Effector CD8-positive, alpha-beta T cell (primary cell): ENCODE data around the gene GALNS.
A peak's percentile ranks its signal among the peaks of the same experiment; 100 is the strongest.
"Not testable (repeated sequence)": the region's sequence is repeated elsewhere in the genome, so short reads cannot be mapped to it uniquely, and the experiment has no call there.

Experiments
- DNase-seq: peaks from one replicate; lab custom pipeline; 2025; lab: John Stamatoyannopoulos, UW
- total RNA-seq, 4 experiments: gene quantifications; one replicate each; lab custom pipeline; 2026; lab: John Stamatoyannopoulos, UW

GALNS gene
- total RNA-seq: 43.2 to 59.1 (median 50.1) reads per million in 4 experiments

DNA sequence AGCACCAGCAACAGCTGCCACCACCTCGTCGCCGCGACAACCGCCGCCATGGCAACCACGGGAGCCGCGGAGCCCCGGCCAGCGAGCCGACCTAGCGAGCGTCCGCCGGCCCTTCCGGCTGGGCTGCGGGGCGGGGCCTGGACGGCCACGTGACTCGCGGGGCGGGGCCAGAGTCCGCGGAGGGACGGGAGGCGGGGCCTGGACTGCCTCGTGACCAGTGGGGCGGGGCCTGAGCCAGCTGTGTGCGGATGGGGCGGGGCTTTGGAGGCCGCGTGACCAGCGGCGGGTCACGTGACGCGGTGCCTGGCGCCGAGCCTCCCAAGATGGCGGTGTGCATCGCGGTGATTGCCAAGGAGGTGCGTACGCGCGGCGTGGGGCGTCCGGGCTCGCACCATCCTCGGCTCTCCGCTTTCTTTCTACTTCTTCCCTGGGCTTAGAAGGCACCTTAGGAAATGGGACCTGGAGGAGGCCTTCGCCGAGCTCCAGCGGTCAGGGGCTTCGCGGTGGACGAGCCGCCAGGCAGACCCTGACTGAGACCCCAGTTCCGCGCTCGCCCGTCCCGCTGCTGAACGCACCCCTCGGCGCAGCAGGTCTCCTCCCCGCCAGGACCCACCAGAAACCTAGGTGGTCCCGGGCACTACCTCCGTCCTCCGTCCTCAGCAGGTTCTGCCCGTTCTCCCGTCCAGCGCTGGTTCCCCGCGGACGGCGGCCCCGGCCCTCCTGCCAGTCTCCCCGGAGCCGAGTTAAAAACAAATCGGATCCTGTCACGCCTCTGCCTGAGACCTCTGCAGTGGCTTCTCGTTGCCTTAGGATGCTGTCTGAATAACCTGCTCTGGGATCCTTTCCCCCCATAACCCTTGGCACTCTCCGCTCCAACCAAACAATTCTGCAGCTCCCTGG lies at the start of gene GALNS, which contains the start of gene TRAPPC2L:
GALNS (minus strand) TSS at position 120 of the 900 bp plus-strand sequence; CDS start at position 50, 70 bp downstream.
TRAPPC2L (plus strand) TSS at position 300 of the 900 bp plus-strand sequence; CDS start at position 324, 24 bp downstream.
- peak; percentile 98 for DNase-seq

- no peak for DNase-seq
Measured at GRCh38 chr16:88906020-88906419, 49.3 kb upstream of the GALNS start.

DNA sequence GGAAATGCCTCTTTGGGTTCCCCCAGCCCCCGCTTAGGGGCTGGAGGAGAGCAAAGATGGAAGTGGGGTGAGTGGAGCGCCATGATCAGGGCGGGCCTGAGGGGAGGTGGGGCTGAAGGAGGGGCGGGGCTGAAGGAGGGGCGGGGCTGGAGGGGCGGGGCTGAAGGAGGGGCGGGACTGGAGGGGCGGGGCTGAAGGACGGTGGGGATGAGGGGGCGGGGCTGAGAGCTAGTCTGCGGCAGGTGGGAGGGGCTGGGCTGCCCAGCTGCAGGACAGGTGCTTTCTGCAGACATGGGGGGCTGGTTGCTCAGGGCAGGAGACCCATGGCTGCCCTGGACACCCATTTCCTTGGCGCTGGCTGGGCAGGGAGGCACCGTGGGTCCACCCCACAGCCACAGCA lies 48.8 kb upstream of the GALNS start:
- DNase-seq: no peak

DNA sequence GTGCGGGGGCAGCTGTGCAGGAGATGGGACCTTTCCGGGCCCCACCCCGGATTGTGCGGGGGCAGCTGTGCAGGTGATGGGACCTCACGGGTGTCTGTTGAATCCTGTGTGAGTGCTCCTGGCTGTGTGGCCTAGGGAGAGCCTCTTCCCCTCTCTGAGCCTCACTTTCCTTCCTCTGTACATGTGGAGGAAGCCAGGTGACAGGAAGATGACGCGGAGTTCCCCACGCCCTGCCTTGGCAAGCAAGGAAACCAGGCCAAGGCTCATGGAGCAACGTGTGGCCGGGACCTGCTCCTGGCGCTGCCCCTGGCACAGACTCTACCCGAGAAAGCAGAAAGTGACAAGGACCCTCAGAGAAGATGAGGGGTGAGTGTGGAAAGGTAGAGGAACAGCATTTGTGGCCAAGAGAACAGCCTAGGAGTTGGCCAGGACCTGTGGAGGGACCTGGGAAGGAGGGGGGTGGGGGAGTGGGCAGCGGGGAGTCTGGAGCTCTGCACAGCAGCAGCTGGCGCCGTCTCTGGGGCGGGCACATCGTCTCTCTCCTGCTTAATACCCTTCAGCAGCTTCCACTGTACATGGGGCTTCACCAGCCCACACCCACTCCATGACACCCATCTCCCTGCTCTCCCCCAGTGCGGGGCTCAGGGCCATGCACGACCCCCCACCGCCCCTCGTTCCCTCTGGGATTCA lies 48.1 kb upstream of the GALNS start:
- no peak for DNase-seq

GRCh38 chr16:88903267-88903666 lies 46.5 kb upstream of the GALNS start:
- no peak for DNase-seq

DNA sequence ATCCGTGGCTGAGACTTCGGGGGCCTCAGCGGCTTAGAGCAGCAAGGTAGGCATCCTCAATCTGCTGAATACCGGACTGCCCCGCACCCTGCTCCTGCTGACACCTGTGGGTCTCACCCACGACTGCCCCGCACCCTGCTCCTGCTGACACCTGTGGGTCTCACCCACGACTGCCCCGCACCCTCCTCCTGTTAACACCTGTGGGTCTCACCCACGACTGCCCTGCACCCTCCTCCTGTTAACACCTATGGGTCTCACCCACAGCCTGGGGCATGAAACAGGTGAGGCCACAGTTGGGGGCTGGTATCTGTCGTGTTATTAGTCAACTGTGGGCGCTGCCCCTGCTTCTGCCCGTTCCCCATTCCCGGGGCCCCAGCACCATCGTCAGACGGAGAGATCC lies 46.0 kb upstream of the GALNS start:
- DNase-seq: no peak

- DNase-seq: no peak
Measured at GRCh38 chr16:88901718-88902337, 45.1 kb upstream of the GALNS start.

DNA sequence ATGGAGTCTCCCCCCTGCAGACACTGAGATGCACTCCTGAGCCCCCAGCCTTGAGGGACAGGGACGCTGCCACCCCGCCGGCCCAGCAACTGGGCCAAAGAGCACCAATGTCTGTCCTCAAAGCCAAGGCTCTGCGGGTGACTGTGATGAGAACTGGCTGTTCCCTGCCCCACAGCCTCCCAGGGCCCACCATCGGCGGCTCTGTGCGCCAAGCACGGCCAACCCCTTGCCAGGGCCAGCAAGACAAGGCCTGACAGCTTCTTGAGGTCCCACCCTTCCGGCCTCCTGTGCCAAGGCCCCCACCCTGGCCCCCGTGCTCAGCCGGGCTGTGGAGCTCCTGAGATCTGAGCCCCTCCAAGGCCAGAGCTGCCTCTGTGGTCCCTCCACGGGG lies 43.9 kb upstream of the GALNS start:
- DNase-seq: no peak

GRCh38 chr16:88899901-88900661 lies 43.3 kb upstream of the GALNS start:
- no peak for DNase-seq

DNA sequence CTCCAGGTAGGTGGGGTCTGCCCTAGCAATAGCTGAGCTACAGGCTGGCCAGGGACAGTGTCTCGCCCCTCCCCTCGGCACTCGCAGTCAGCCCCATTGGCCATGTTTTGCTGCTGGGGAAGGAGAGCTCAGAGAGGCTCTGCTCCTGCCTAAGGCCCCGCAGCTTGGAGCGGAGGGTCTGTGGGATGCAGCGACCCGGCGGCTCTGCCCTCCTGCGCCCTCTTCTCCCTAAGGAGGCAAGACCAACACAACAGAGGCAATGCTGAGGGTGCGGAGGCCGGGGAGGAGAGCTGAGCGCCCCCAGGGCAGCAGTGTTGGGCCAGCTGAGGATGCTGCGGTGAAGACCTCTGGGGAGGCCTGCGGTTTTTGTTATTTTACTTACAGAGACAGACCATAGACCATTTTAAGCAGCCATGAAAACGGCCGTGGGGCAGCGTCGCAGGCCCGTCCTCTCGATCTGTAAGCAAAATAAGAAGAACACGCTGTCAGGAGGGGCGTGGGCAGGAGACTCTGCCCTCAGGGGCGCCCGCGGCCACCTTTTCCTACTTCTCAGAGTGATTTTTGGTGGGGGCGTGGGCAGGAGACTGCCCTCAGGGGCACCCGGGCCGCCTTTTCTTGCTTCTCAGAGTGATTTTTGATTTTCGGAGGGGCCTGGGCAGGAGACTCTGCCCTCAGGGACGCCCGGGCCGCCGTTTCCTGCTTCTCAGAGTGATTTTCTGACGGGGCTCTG lies 41.1 kb upstream of the GALNS start:
- DNase-seq: no peak

DNA sequence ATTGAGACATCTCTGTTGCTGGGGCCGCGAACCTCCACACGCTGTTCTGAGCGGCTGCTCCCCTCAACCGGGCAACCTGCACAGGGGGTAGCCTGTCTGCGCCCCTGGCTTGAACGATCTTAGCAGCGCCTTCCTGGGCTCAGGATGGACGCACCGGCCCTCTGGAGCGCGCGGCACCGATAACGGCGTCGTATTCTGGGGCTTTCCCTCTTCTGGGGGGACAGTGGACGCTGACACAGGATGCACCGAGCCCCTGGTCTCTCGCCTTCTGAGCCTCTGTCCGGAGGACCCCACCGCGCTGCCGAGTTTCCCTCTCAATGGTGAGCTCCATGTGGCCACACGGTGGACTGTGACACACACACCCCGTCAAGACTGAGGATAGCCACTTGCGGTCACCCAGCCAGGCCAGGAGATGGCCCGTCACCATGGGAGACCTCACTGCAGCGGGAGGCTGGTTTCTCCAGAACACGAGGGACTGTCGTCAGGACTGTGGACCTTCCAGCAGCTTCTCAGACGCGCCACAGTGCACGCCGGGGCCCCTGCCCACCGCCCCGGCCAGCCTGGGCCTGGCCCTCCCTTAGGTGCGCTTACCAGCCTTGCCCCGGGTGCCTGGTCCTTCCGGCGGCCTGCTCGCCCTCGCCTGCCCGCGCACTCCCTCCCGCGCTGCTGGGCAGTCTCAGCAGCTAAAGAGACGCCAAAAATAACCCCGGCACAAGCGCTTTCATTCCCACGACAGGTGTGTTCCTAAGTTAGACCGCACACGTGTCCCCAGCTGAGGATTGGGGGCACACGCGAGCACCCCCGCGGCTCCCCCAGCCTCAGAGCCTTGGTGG lies 39.7 kb upstream of the GALNS start:
- DNase-seq: no peak

DNA sequence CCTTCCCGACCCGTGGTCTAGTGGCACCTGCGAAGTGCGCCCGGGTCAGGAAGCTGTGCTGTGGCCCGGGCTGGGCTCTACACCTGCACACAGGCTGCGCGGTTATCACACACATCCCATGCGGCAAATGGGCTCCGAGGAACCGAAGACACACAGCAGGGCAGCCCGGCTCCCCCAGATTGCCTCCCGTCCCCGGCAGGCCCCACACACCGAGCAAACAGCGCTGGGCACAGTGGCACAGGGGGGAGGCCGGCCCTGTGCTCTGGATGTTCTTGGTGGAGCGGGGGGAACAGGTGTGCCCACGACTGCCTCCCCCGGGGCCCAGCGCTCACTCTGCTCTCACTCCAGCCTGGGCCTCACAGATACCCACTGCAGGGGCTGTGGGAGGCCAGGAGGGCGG lies 38.6 kb upstream of the GALNS start:
- no peak for DNase-seq

DNA sequence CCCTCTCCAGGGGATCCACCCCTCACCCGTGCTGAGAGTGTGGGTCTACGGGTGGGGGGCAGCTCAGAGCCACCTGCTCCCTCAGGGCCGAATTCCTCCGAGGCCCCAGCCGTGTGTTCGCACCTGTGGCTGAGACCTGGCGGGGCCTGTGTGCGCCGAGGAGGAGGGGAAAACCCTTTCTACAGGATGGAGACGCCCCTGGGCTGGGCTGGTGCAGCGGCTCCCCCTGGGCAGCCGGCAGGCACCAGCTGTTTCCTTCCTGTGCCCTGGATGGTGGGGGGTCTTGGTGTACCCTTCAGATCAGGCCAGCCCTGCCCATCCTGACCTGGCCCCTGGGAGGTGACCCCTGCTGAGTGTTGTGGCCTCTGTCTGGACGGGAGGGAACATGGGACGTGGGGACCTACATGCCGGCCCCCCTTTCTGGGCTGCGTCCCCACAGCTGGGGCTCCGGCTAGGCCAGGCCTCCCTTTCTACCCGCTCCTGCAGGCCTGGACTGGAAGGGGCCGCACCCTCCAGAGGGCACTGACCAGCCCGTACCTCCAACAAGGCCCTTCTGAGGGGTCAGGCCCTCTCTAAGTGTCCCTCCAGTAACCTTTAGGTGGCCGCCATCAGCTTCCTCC lies 38.0 kb upstream of the GALNS start:
- DNase-seq: no peak

DNA sequence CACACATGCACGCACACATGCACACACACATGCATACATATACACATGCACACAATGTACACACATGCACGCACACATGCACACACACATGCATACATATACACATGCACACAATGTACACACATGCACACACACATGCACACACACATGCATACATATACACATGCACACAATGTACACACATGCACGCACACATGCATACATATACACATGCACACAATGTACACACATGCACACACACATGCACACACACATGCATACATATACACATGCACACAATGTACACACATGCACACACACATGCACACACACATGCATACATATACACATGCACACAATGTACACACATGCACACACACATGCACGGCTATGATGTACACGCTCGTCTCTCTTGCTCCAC lies 37.5 kb upstream of the GALNS start:
- DNase-seq: not testable (repeated sequence)

DNA sequence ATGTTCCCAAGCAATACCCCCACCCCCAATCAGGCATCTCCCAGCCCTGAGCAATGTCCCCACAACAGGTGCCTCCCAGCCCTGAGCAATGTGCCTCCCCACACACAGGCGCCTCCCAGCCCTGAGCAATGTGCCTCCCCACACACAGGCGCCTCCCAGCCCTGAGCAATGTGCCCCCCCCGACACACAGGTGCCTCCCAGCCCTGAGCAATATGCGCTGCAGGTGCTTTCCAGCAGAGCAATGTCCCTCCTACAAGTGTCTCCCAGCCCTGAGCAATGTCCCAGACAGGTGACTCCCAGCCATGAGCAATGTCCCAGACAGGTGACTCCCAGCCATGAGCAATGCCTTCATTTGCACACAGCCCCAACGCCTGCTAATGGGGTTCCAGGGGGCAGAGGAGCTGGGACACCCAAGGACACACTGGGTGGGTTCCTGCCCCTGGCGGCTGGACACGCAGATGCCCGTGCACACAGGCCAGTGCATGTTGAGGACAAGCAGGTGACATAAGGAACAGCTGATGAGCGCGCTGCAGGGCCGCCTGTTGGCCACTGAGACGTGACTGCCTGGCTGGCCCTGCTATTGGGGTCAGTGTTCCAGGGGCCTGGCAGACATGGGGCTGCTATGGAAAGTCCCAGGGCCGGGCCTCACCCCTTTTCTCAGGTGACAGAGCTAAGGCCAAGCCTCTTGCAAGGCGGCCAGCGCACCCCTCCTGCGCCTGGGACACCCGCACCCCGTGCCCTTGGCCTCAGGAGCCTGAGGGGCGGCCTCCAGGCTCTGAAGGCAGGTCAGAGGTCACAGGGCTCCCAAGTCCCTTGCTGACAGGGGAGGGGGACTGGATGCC lies 36.6 kb upstream of the GALNS start:
- DNase-seq: no peak

- DNase-seq: no peak
Measured at GRCh38 chr16:88892065-88892464, 35.3 kb upstream of the GALNS start.

GRCh38 chr16:88891083-88891482 lies 34.3 kb upstream of the GALNS start:
- no peak for DNase-seq

- not testable (repeated sequence) for DNase-seq
Measured at GRCh38 chr16:88889702-88890352, 33.1 kb upstream of the GALNS start.
